ENCODE data around the gene DEFB119. TPM values are rescaled to one million over a fixed set of nuclear protein-coding genes. Genes with fewer than 3 reads are reported as not detected.
"Not testable (repeated sequence)": the region's sequence is repeated elsewhere in the genome, so short reads cannot be mapped to it uniquely, and the experiment has no call there.

DEFB119 gene
- total and polyA plus RNA-seq, 8 donors, result not detected

DNA sequence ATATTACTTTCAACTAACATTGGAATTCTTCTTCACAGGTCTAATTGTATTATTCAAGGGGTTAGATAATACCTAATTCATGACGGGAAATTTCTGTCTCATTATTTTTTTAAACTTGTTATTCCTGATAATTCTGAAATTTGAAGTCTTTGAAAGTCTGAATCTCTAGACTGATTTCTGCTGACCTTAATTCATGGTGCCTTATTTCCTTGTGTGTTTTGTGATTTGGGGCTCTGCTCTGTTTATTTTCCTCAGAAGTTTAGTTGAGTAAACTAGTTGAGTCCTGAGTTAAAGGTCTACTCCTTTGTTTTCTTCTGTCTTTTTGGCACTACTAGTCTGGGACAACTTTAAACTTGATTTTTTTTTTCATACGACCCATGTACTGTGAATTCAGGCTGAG is 16.0 kb downstream of the DEFB119 start:
- H3K27me3 ChIP-seq, result no peaks in the 10 kb centered on the region
- intact Hi-C loops (cut with DNase I; ENCODE audit: low total_unique reads), result no loop called here
- H3K4me3 ChIP-seq, result no peak overlapping the region
- H3K36me3 ChIP-seq, result no peaks in the 10 kb centered on the region
- TF ChIP-seq EP300 (IDR thresholded peaks at IDR 0.05), result no peak
- TF ChIP-seq POLR2AphosphoS5 (IDR thresholded peaks at IDR 0.05), result no peak
- no peak for TF ChIP-seq CTCF (IDR thresholded peaks at IDR 0.05)
- no peak for TF ChIP-seq POLR2A (IDR thresholded peaks at IDR 0.05)
- no peak overlapping the region for H3K27ac ChIP-seq
- peaks cover 0 to 14% (median 6%) of the 10 kb centered on the region in 4 donors for H3K9me3 ChIP-seq
- H3K4me1 ChIP-seq, result no peaks in the 10 kb centered on the region
- WGBS, 5 donors, result 52 to 69% (median 63%) methylated on average over 2 of the region's 2 CpGs
- no peak for DNase-seq

DNA sequence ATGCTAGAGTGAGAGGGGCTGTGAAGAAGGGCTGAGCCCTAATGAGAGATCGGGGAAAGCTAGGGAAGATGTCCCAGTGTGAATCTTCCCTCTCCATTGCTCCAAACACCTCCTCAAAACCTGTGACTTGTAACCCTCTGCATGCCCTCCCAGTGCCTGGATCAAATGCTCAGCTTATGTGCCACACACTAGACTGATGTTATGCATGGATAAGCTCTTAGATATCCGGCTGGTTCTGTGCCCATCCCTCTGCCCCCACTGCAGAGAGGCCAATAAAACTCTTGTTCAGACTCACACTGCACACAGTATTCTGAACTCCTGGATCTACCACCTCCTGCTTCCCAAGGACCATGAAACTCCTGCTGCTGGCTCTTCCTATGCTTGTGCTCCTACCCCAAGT is 22.1 kb downstream of the DEFB119 start, which contains the start of gene DEFB118:
Gene DEFB118, plus strand, starts transcription at position 301 of the 400 bp plus-strand sequence. Its CDS starts 50 bp downstream, at position 351.
- Histone ChIP-seq H3K27me3 (no peaks in the 10 kb centered on the region), H3K36me3 (no peaks in the 10 kb centered on the region), H3K4me3 (no peak within 1 kb of the TSS), H3K27ac (no peak within 1 kb of the TSS), H3K4me1 (no peaks in the 10 kb centered on the region), H3K9me3 (peaks cover 0 to 20% (median 15%) of the 10 kb centered on the region in 4 donors)
- WGBS, 5 donors, result 69 to 79% (median 74%) methylated on average over 2 of the region's 2 CpGs
- TF ChIP-seq EP300 (IDR thresholded peaks at IDR 0.05) (no peak), CTCF (IDR thresholded peaks at IDR 0.05) (no peak), POLR2AphosphoS5 (IDR thresholded peaks at IDR 0.05) (no peak), POLR2A (IDR thresholded peaks at IDR 0.05) (no peak)
- intact Hi-C loops (cut with DNase I; ENCODE audit: low total_unique reads), result no loop called here
- DNase-seq, result no peak

GRCh38 chr20:31364272-31364671 is 26.1 kb downstream of the DEFB119 start:
- H3K4me3 ChIP-seq; H3K4me1 ChIP-seq; H3K36me3 ChIP-seq; intact Hi-C loops (cut with DNase I; ENCODE audit: low total_unique reads); H3K27ac ChIP-seq; DNase-seq; H3K27me3 ChIP-seq: not testable (repeated sequence)
- WGBS, 5 donors, result 71 to 80% (median 73%) methylated on average over 5 of the region's 5 CpGs
- H3K9me3 ChIP-seq, result peaks cover 0 to 22% (median 15%) of the 10 kb centered on the region in 4 donors

DNA sequence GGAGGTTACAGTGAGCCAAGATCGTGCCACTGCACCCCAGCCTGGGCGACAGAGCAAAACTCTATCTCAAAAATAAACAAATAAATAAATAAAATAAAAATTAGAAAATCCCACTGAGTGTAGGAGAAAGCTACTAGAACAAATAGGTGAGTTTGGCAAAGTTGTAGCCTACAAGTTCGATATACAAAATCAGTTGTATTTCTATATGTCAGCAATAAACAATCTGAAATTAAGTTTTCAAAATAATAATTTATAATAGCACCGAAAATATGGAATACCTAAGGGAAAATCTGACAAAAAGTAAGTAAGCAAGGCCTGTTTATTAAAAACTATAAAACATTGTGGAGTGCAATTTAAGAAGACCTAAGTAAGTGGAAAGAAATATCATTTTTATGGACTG is 27.1 kb downstream of the DEFB119 start:
- Histone ChIP-seq H3K36me3 (no peaks in the 10 kb centered on the region), H3K27ac (no peak overlapping the region), H3K4me1 (no peaks in the 10 kb centered on the region), H3K27me3 (no peaks in the 10 kb centered on the region), H3K4me3 (no peak overlapping the region), H3K9me3 (peaks cover 0 to 22% (median 15%) of the 10 kb centered on the region in 4 donors)
- 58 to 71% (median 61%) methylated on average over 4 of the region's 4 CpGs for WGBS, 5 donors
- intact Hi-C loops (cut with DNase I; ENCODE audit: low total_unique reads), result no loop called here
- no peak for DNase-seq
- TF ChIP-seq EP300 (IDR thresholded peaks at IDR 0.05) (no peak), POLR2A (IDR thresholded peaks at IDR 0.05) (no peak), POLR2AphosphoS5 (IDR thresholded peaks at IDR 0.05) (no peak), CTCF (IDR thresholded peaks at IDR 0.05) (no peak)

DNA sequence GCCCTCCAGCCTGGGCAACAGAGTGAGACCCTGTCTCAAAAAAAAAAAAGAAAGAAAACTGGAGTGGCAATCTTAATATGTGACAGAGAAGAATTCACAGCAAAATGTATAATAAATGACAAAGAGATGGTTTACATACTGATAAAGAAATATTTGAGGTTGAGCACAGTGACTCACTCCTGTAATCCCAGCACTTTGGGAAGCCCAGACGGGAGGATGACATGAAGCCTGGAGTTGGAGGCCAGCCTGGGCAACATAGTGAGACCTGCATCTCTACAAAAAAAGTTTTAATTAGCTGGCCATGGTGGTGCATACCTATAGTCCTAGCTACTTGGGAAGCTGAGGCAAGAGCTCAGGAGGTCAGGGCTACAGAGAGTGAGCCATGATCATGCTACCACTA is 34.4 kb downstream of the DEFB119 start:
- no peak for DNase-seq
- H3K4me1 ChIP-seq, result no peaks in the 10 kb centered on the region
- no peaks in the 10 kb centered on the region for H3K36me3 ChIP-seq
- intact Hi-C loops (cut with DNase I; ENCODE audit: low total_unique reads), result no loop called here
- no peak for TF ChIP-seq CTCF (IDR thresholded peaks at IDR 0.05)
- TF ChIP-seq EP300 (IDR thresholded peaks at IDR 0.05), result no peak
- TF ChIP-seq POLR2A (IDR thresholded peaks at IDR 0.05), result no peak
- TF ChIP-seq POLR2AphosphoS5 (IDR thresholded peaks at IDR 0.05), result no peak
- H3K27ac ChIP-seq, result no peak overlapping the region
- WGBS, 5 donors, result 52 to 77% (median 62%) methylated on average over 1 of the region's 1 CpG
- no peak overlapping the region for H3K4me3 ChIP-seq
- H3K9me3 ChIP-seq, result peaks cover 0 to 5% (median 2%) of the 10 kb centered on the region in 4 donors
- H3K27me3 ChIP-seq, result no peaks in the 10 kb centered on the region
